GM19324 (cell line): ENCODE data around the gene DEFB126.
"Not testable (repeated sequence)": the region's sequence is repeated elsewhere in the genome, so short reads cannot be mapped to it uniquely, and the experiment has no call there.

Experiments
- ATAC-seq: cut with Tn5 transposase; IDR thresholded peaks from one replicate; pipeline ENCODE4 v1.9.1; 2021; ENCODE audit warnings: mild to moderate bottlenecking, moderate library complexity; ENCODE audit not compliant: unreplicated experiment, low FRiP score

The DEFB126 gene

GRCh38 chr20:142290-142689, at the start of gene DEFB126:
DEFB126 (plus strand) TSS chr20:142590; CDS start chr20:142629, 39 bp downstream.
- ATAC-seq: no peak

- ATAC-seq: no peak
Measured at GRCh38 chr20:93641-94040, 48.7 kb upstream of the DEFB126 start.

GRCh38 chr20:95215-95614, 47.2 kb upstream of the DEFB126 start:
- no peak for ATAC-seq

GRCh38 chr20:97691-98090, 44.7 kb upstream of the DEFB126 start:
- not testable (repeated sequence) for ATAC-seq

GRCh38 chr20:101975-102374, 40.4 kb upstream of the DEFB126 start:
- ATAC-seq: no peak

- ATAC-seq: no peak
Measured at GRCh38 chr20:103456-103855, 38.9 kb upstream of the DEFB126 start.

GRCh38 chr20:112396-112795, 30.0 kb upstream of the DEFB126 start:
- no peak for ATAC-seq

GRCh38 chr20:117518-117917, 24.9 kb upstream of the DEFB126 start:
- no peak for ATAC-seq

GRCh38 chr20:129786-130323, 12.5 kb upstream of the DEFB126 start:
- not testable (repeated sequence) for ATAC-seq

- ATAC-seq: no peak
Measured at GRCh38 chr20:137668-138490, 4.5 kb upstream of the DEFB126 start.

GRCh38 chr20:145877-146276, 3.5 kb downstream of the DEFB126 start:
- ATAC-seq: no peak

- ATAC-seq: no peak
Measured at GRCh38 chr20:152131-152530, 9.7 kb downstream of the DEFB126 start.

GRCh38 chr20:157154-157553, 14.8 kb downstream of the DEFB126 start, which contains the start of gene DEFB127:
DEFB127 (plus strand) TSS chr20:157454; CDS start chr20:157545, 91 bp downstream.
- ATAC-seq: no peak

GRCh38 chr20:164618-165017, 22.2 kb downstream of the DEFB126 start:
- ATAC-seq: no peak

- ATAC-seq: no peak
Measured at GRCh38 chr20:168876-169275, 26.5 kb downstream of the DEFB126 start.

- no peak for ATAC-seq
Measured at GRCh38 chr20:184288-184687, 41.9 kb downstream of the DEFB126 start.

GRCh38 chr20:187733-188132, 45.3 kb downstream of the DEFB126 start:
- no peak for ATAC-seq

- no peak for ATAC-seq
Measured at GRCh38 chr20:189611-190010, 47.2 kb downstream of the DEFB126 start, which contains the start of gene DEFB128. DEFB128 (minus strand) TSS chr20:189711; CDS start chr20:189623, 88 bp downstream.
